A673 (cell line): ENCODE data around the gene CDK17. TPM values are rescaled to one million over a fixed set of nuclear protein-coding genes. Genes with fewer than 3 reads are reported as not detected.

Experiments
- BruUV-seq: library from RNA; stranded (reverse); fragments of 400-500 nt; replicated peaks from 2 replicates; lab custom pipeline; 2021; lab: Mats Ljungman, UMichigan
- CTCF ChIA-PET: fragments of 300-600 bp; sonication (Branson Sonifier 250); formaldehyde crosslinking; loops from one replicate; lab custom pipeline; 2022; ENCODE audit warnings: antibody characterized with exemption; lab: Charles Lee
- POLR2A ChIA-PET: fragments of 300-600 bp; sonication (Branson Sonifier 250); formaldehyde crosslinking; loops from one replicate; lab custom pipeline; 2022; ENCODE audit warnings: antibody characterized with exemption; ENCODE audit not compliant: low non-redundant PET; lab: Charles Lee
- DNase-seq: peaks from one replicate; pipeline ENCODE4 v3.0.0-alpha.2; 2015; ENCODE audit warnings: low spot score
- H3K27ac ChIP-seq: fragments of 200-600 bp; sonication (generic); 2 replicates; pipeline ENCODE4 v1.5.1; 2016; ENCODE audit warnings: mixed run types, low read depth, mild to moderate bottlenecking, mixed read lengths, antibody characterized with exemption, low read length; ENCODE audit not compliant: poor library complexity, severe bottlenecking
- H3K27me3 ChIP-seq: fragments of 200-600 bp; sonication (generic); replicated peaks from 2 replicates; pipeline ENCODE4 v1.6.1; 2017; ENCODE audit warnings: mixed run types, low read depth, mild to moderate bottlenecking, mixed read lengths, antibody characterized with exemption, low read length; ENCODE audit not compliant: insufficient read depth, poor library complexity
- H3K36me3 ChIP-seq: fragments of 200-600 bp; sonication (generic); 2 replicates; pipeline ENCODE4 v1.6.1; 2016; ENCODE audit warnings: mixed run types, mild to moderate bottlenecking, mixed read lengths, antibody characterized with exemption, low read length; ENCODE audit not compliant: insufficient read depth, poor library complexity, severe bottlenecking
- H3K4me1 ChIP-seq: fragments of 200-600 bp; sonication (generic); 2 replicates; pipeline ENCODE4 v1.6.1; 2017; ENCODE audit warnings: mixed run types, mild to moderate bottlenecking, mixed read lengths, antibody characterized with exemption, low read length; ENCODE audit not compliant: insufficient read depth, poor library complexity, severe bottlenecking
- H3K4me3 ChIP-seq: fragments of 200-600 bp; sonication (generic); 2 replicates; pipeline ENCODE4 v1.5.1; 2016; ENCODE audit warnings: low read depth, mixed run types, mild to moderate bottlenecking, mixed read lengths, low read length; ENCODE audit not compliant: poor library complexity, severe bottlenecking
- H3K9me3 ChIP-seq: fragments of 200-600 bp; sonication (generic); 2 replicates; pipeline ENCODE4 v1.6.1; 2016; ENCODE audit warnings: mixed run types, low read depth, mild to moderate bottlenecking, mixed read lengths, antibody characterized with exemption, low read length; ENCODE audit not compliant: poor library complexity, severe bottlenecking
- EZH2 ChIP-seq: fragments of 200-600 bp; sonication (generic); IDR thresholded peaks from 2 replicates; pipeline ENCODE4 v1.6.1; 2017; ENCODE audit warnings: borderline replicate concordance, low read depth, mild to moderate bottlenecking, mixed read lengths, antibody characterized with exemption, low read length; ENCODE audit not compliant: poor library complexity, severe bottlenecking
- intact Hi-C: fragments of 100-400 bp; cut with micrococcal nuclease; formaldehyde crosslinking; loops from one replicate; pipeline ENCODE4 v1.10.0; 2022; ENCODE audit not compliant: unreplicated experiment
- total RNA-seq: library from RNA; stranded (reverse); gene quantifications from 2 replicates; pipeline ENCODE4 v1.2.3, GENCODE V29; 2021
- TF ChIP-seq, protein P1 (sequence below): fragments of 300-800, 200-600 bp; sonication (generic); conservative IDR thresholded peaks from 2 replicates; pipeline ENCODE4 v1.5.1; 2017; ENCODE audit warnings: low read depth, mild to moderate bottlenecking, antibody characterized with exemption, low read length, moderate library complexity, mixed read lengths

Gene CDK17
- total RNA-seq, 1 experiment from 2014 or later: 34.8 TPM

- POLR2A ChIA-PET: interaction anchor here (0.5 kb wide), 1 partner anchor 10 kb away, joined by 20 read pairs; no protein-coding TSS in a partner anchor
- H3K9me3 ChIP-seq: no peaks in the 10 kb centered on the region
- H3K27me3 ChIP-seq: no peaks in the 10 kb centered on the region
- no peak overlapping the region for H3K4me3 ChIP-seq
- no peak for TF ChIP-seq EZH2
- TF ChIP-seq, protein P1, sequence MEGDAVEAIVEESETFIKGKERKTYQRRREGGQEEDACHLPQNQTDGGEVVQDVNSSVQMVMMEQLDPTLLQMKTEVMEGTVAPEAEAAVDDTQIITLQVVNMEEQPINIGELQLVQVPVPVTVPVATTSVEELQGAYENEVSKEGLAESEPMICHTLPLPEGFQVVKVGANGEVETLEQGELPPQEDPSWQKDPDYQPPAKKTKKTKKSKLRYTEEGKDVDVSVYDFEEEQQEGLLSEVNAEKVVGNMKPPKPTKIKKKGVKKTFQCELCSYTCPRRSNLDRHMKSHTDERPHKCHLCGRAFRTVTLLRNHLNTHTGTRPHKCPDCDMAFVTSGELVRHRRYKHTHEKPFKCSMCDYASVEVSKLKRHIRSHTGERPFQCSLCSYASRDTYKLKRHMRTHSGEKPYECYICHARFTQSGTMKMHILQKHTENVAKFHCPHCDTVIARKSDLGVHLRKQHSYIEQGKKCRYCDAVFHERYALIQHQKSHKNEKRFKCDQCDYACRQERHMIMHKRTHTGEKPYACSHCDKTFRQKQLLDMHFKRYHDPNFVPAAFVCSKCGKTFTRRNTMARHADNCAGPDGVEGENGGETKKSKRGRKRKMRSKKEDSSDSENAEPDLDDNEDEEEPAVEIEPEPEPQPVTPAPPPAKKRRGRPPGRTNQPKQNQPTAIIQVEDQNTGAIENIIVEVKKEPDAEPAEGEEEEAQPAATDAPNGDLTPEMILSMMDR: no peak
- no TSS peak for BruUV-seq
- no peak overlapping the region for H3K27ac ChIP-seq
- CTCF ChIA-PET: no interaction called here
- H3K4me1 ChIP-seq: no peaks in the 10 kb centered on the region
- no peak for DNase-seq
- H3K36me3 ChIP-seq: no peaks in the 10 kb centered on the region
- intact Hi-C loops: no loop called here
These were observed 16.0 kb upstream of the CDK17 start for GRCh38 chr12:96416033-96416799.

GRCh38 chr12:96414637-96415036 lies 14.4 kb upstream of the CDK17 start:
- Histone ChIP-seq H3K27ac (no peak overlapping the region), H3K27me3 (no peaks in the 10 kb centered on the region), H3K4me3 (no peak overlapping the region), H3K9me3 (no peaks in the 10 kb centered on the region), H3K36me3 (no peaks in the 10 kb centered on the region), H3K4me1 (no peaks in the 10 kb centered on the region)
- no TSS peak for BruUV-seq
- DNase-seq: no peak
- intact Hi-C loops: no loop called here
- POLR2A ChIA-PET: no interaction called here
- no peak for TF ChIP-seq EZH2
- TF ChIP-seq, protein P1: no peak
- CTCF ChIA-PET: no interaction called here

GRCh38 chr12:96412431-96412830 lies 12.2 kb upstream of the CDK17 start:
- no TSS peak for BruUV-seq
- CTCF ChIA-PET: no interaction called here
- no peaks in the 10 kb centered on the region for H3K27me3 ChIP-seq
- no peak for TF ChIP-seq EZH2
- TF ChIP-seq, protein P1: no peak
- intact Hi-C loops: no loop called here
- no peak overlapping the region for H3K27ac ChIP-seq
- H3K36me3 ChIP-seq: no peaks in the 10 kb centered on the region
- POLR2A ChIA-PET: no interaction called here
- no peaks in the 10 kb centered on the region for H3K4me1 ChIP-seq
- H3K4me3 ChIP-seq: no peak overlapping the region
- no peak for DNase-seq
- no peaks in the 10 kb centered on the region for H3K9me3 ChIP-seq
